ENCODE results near the gene MTF1.

Gene MTF1

GRCh38 chr1:37792943-37793686 lies 66.3 kb downstream of the MTF1 start:
- no peak for TF ChIP-seq NFIC (IDR thresholded peaks at IDR 0.05)
- no peak for TF ChIP-seq REST (IDR thresholded peaks at IDR 0.05; ENCODE audit: low read depth)
- TF ChIP-seq YY1 (IDR thresholded peaks at IDR 0.05; ENCODE audit: low read depth): no peak
- no peak for TF ChIP-seq RAD21 (IDR thresholded peaks at IDR 0.05; ENCODE audit: low read depth)
- no peak for TF ChIP-seq TCF12 (IDR thresholded peaks at IDR 0.05; ENCODE audit: low read depth)
- TF ChIP-seq TAF1 (IDR thresholded peaks at IDR 0.05; ENCODE audit: low read depth): no peak
- no peak for TF ChIP-seq CEBPB (IDR thresholded peaks at IDR 0.05)
- no peak for TF ChIP-seq ZBTB7A (IDR thresholded peaks at IDR 0.05; ENCODE audit: low read depth)
- no peak for TF ChIP-seq CREB1 (IDR thresholded peaks at IDR 0.05; ENCODE audit: low read depth)
- TF ChIP-seq FOXM1 (IDR thresholded peaks at IDR 0.05; ENCODE audit: borderline replicate concordance, low read depth): no peak
- TF ChIP-seq EP300 (IDR thresholded peaks at IDR 0.05; ENCODE audit: borderline replicate concordance): no peak
- TF ChIP-seq TEAD4 (IDR thresholded peaks at IDR 0.05): no peak
- TF ChIP-seq USF1 (IDR thresholded peaks at IDR 0.05): no peak
- no peak for TF ChIP-seq EGR1 (IDR thresholded peaks at IDR 0.05)
- TF ChIP-seq, protein P1, sequence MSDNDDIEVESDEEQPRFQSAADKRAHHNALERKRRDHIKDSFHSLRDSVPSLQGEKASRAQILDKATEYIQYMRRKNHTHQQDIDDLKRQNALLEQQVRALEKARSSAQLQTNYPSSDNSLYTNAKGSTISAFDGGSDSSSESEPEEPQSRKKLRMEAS (IDR thresholded peaks at IDR 0.05): no peak

DNA sequence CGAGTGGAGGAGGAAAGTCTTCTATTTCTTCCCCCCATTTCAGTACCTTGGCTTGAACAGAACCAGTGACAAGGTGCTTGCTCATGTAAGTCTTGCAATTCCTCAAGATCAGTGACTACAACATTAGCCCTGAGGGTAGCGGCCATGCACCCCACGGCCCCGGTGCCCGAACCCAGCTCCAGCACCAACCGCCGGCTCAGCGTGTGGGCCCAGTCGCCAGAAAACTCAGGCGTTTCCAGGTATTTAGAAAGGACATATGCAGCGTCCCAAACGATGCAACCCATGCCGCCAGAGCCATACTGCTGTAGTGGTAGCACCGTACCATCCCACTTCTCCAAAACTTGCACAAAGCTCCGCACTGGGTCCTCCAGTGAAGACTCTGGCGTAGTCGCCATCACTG lies 76.9 kb downstream of the MTF1 start:
- TF ChIP-seq REST (IDR thresholded peaks at IDR 0.05; ENCODE audit: low read depth) (no peak), FOXM1 (IDR thresholded peaks at IDR 0.05; ENCODE audit: borderline replicate concordance, low read depth) (no peak), CREB1 (IDR thresholded peaks at IDR 0.05; ENCODE audit: low read depth) (no peak)

- TF ChIP-seq RAD21 (IDR thresholded peaks at IDR 0.05; ENCODE audit: low read depth) (0 out of 2 replicates have a peak, but pooled peaks have one; percentile 3), ZBTB7A (IDR thresholded peaks at IDR 0.05; ENCODE audit: low read depth) (no peak)
Observed at GRCh38 chr1:37778654-37779053, 80.7 kb downstream of the MTF1 start.

- TF ChIP-seq NFIC (IDR thresholded peaks at IDR 0.05) (no peak), REST (IDR thresholded peaks at IDR 0.05; ENCODE audit: low read depth) (no peak), YY1 (IDR thresholded peaks at IDR 0.05; ENCODE audit: low read depth) (no peak), TCF12 (IDR thresholded peaks at IDR 0.05; ENCODE audit: low read depth) (no peak), EGR1 (IDR thresholded peaks at IDR 0.05) (no peak), FOXM1 (IDR thresholded peaks at IDR 0.05; ENCODE audit: borderline replicate concordance, low read depth) (no peak), USF1 (IDR thresholded peaks at IDR 0.05) (no peak), EP300 (IDR thresholded peaks at IDR 0.05; ENCODE audit: borderline replicate concordance) (no peak), RAD21 (IDR thresholded peaks at IDR 0.05; ENCODE audit: low read depth) (no peak)
- TF ChIP-seq, protein P1 (IDR thresholded peaks at IDR 0.05): no peak
Observed at GRCh38 chr1:37776946-37777516, 82.4 kb downstream of the MTF1 start.

DNA sequence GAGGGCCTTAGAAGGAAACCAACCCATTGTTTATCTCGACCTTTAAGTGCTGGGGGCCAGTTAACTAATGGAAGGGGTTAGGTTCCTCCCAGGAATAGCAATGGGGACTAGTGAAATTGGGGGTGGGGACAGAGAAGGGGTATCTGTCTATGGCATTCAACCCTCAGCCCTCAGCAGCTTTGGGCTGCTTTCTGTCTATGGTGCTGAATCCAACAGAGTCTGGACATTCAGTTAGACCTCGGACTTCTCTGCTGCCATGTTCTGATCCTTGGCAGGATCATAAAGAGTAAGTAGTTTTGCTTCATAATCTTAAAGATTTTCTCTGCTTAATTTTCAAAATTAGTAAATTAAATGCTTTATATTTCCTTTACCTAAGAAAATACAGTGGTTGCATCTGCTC lies 91.9 kb downstream of the MTF1 start:
- TF ChIP-seq REST (IDR thresholded peaks at IDR 0.05; ENCODE audit: low read depth) (peak; percentile 62; the same call in 1 of the 2 replicates), TCF12 (IDR thresholded peaks at IDR 0.05; ENCODE audit: low read depth) (no peak), NFIC (IDR thresholded peaks at IDR 0.05) (no peak)
